ENCODE data around the gene BANF2. TPM values are rescaled to one million over a fixed set of nuclear protein-coding genes. Genes with fewer than 3 reads are reported as not detected.

Gene BANF2
- polyA plus RNA-seq, 4 donors = 0.31 TPM; not detected in 3

Other genes starting within 250 kb of the BANF2 start
- 1 to 10 TPM; 3.3 to 3.5 (median 3.5) TPM for gene BFSP1, start 168.6 kb upstream of the BANF2 start, polyA plus RNA-seq (ENCODE audit: insufficient read length in 4 of 4)
- 100 to 1,000 TPM; 319 to 426 (median 377) TPM for gene DSTN, start 129.9 kb upstream of the BANF2 start, polyA plus RNA-seq (ENCODE audit: insufficient read length in 4 of 4)
- gene RRBP1, start 17.7 kb upstream of the BANF2 start, polyA plus RNA-seq (ENCODE audit: insufficient read length in 4 of 4) = 100 to 1,000 TPM; 113 to 136 (median 126) TPM